ENCODE measurements around the gene WWP2. TPM values are rescaled to one million over a fixed set of nuclear protein-coding genes. Genes with fewer than 3 reads are reported as not detected.
A peak's percentile ranks its signal among the peaks of the same experiment; 100 is the strongest.

Gene WWP2
- polyA plus RNA-seq, 3 donors = 29.6 to 54.4 (median 46.0) TPM

GRCh38 chr16:69916462-69916861 is 154.3 kb downstream of the WWP2 start:
- H3K79me2 ChIP-seq (ENCODE audit: insufficient read depth, low read length) = no peaks in the 10 kb centered on the region
- no peaks in the 10 kb centered on the region for H3K9me3 Mint-ChIP-seq
- H3K4me3 Mint-ChIP-seq = no peak overlapping the region
- H3K4me1 ChIP-seq (ENCODE audit: control insufficient read depth in 1 of 2, insufficient read depth in 2 of 2, low read length in 2 of 2) = no peaks in the 10 kb centered on the region
- no peak for TF ChIP-seq CTCF (IDR thresholded peaks at IDR 0.05)
- no peaks in the 10 kb centered on the region for H3K9me3 ChIP-seq (replicated peaks in 1 of 2; ENCODE audit: control insufficient read depth in 1 of 2, insufficient read depth in 1 of 2, low read length in 2 of 2)
- no peaks in the 10 kb centered on the region for H3K27me3 ChIP-seq (ENCODE audit: control insufficient read depth in 2 of 2, insufficient read depth in 2 of 2, low read length in 2 of 2)
- H3K4me1 Mint-ChIP-seq = no peaks in the 10 kb centered on the region
- intact Hi-C loops (cut with micrococcal nuclease) = no loop called here
- peaks cover 67 to 85% of the 10 kb centered on the region in 2 donors for H3K36me3 Mint-ChIP-seq
- H3K36me3 ChIP-seq (replicated peaks in 1 of 2; ENCODE audit: control insufficient read depth in 1 of 2, insufficient read depth in 2 of 2, low read length in 2 of 2) = peaks cover 35 to 81% of the 10 kb centered on the region in 2 donors
- no peak overlapping the region for H3K27ac ChIP-seq (ENCODE audit: low read depth in 1 of 2, low read length in 2 of 2)
- no peak overlapping the region for H3K4me2 ChIP-seq (replicated peaks; ENCODE audit: extremely low read depth, low read length, poor library complexity, severe bottlenecking)
- no peak for DNase-seq
- H3K9ac ChIP-seq (ENCODE audit: insufficient read depth, low read length, poor library complexity, severe bottlenecking) = no peak overlapping the region
- peak overlapping the region in 3 of 7 donors; percentile 5 to 60 (median 12) for H3K27ac Mint-ChIP-seq
- no peak overlapping the region for H2AFZ ChIP-seq (ENCODE audit: insufficient read depth, low read depth, low read length, poor library complexity, severe bottlenecking)
- WGBS (ENCODE audit: insufficient coverage) = 90% methylated on average over 1 of the region's 1 CpG
- H3K27me3 Mint-ChIP-seq (ENCODE audit: low read depth in 3 of 3) = no peaks in the 10 kb centered on the region
- H3K4me3 ChIP-seq (replicated peaks in 1 of 3; ENCODE audit: low read depth in 2 of 3, low read length in 3 of 3) = no peak overlapping the region
- no peaks in the 10 kb centered on the region for H4K20me1 ChIP-seq (ENCODE audit: insufficient read depth, low read length)

GRCh38 chr16:69917311-69917710 is 155.2 kb downstream of the WWP2 start:
- Histone ChIP-seq H3K27ac (ENCODE audit: low read depth in 1 of 2, low read length in 2 of 2) (no peak overlapping the region), H3K4me3 (replicated peaks in 1 of 3; ENCODE audit: low read depth in 2 of 3, low read length in 3 of 3) (no peak overlapping the region), H3K4me1 (ENCODE audit: control insufficient read depth in 1 of 2, insufficient read depth in 2 of 2, low read length in 2 of 2) (no peaks in the 10 kb centered on the region), H2AFZ (ENCODE audit: insufficient read depth, low read depth, low read length, poor library complexity, severe bottlenecking) (no peak overlapping the region), H3K27me3 (ENCODE audit: control insufficient read depth in 2 of 2, insufficient read depth in 2 of 2, low read length in 2 of 2) (no peaks in the 10 kb centered on the region), H3K9me3 (replicated peaks in 1 of 2; ENCODE audit: control insufficient read depth in 1 of 2, insufficient read depth in 1 of 2, low read length in 2 of 2) (no peaks in the 10 kb centered on the region), H4K20me1 (ENCODE audit: insufficient read depth, low read length) (no peaks in the 10 kb centered on the region), H3K36me3 (replicated peaks in 1 of 2; ENCODE audit: control insufficient read depth in 1 of 2, insufficient read depth in 2 of 2, low read length in 2 of 2) (peaks cover 30 to 80% of the 10 kb centered on the region in 2 donors), H3K9ac (ENCODE audit: insufficient read depth, low read length, poor library complexity, severe bottlenecking) (no peak overlapping the region), H3K79me2 (ENCODE audit: insufficient read depth, low read length) (no peaks in the 10 kb centered on the region), H3K4me2 (replicated peaks; ENCODE audit: extremely low read depth, low read length, poor library complexity, severe bottlenecking) (no peak overlapping the region)
- DNase-seq = no peak
- Mint-ChIP-seq H3K36me3 (peaks cover 66 to 85% of the 10 kb centered on the region in 2 donors), H3K27me3 (ENCODE audit: low read depth in 3 of 3) (no peaks in the 10 kb centered on the region), H3K4me3 (no peak overlapping the region), H3K27ac (no peak overlapping the region), H3K4me1 (no peaks in the 10 kb centered on the region), H3K9me3 (no peaks in the 10 kb centered on the region)
- intact Hi-C loops (cut with micrococcal nuclease) = no loop called here
- TF ChIP-seq CTCF (IDR thresholded peaks at IDR 0.05) = no peak
- WGBS (ENCODE audit: insufficient coverage) = 100% methylated on average over 1 of the region's 1 CpG
